GM18858 (cell line): Measurements from ENCODE around the gene RAB40AL.

ENCODE experiments used
- ATAC-seq: cut with Tn5 transposase; IDR thresholded peaks from one replicate; pipeline ENCODE4 v1.9.1; 2021; ENCODE audit not compliant: unreplicated experiment

RAB40AL gene

GRCh38 chrX:102979536-102979935 lies 42.5 kb downstream of the RAB40AL start:
- ATAC-seq: no peak

- no peak for ATAC-seq
Measured at GRCh38 chrX:102983205-102983604, 46.1 kb downstream of the RAB40AL start.

- ATAC-seq: no peak
Measured at GRCh38 chrX:102985192-102985591, 48.1 kb downstream of the RAB40AL start.
